Caco-2 (cell line): Measurements from ENCODE around the gene RAB4B. TPM values are rescaled to one million over a fixed set of nuclear protein-coding genes. Genes with fewer than 3 reads are reported as not detected.
A peak's percentile ranks its signal among the peaks of the same experiment; 100 is the strongest.
"Not testable (repeated sequence)": the region's sequence is repeated elsewhere in the genome, so short reads cannot be mapped to it uniquely, and the experiment has no call there.

Experiments
- Bru-seq: library from RNA; stranded (reverse); fragments of 400-500 nt; gene quantifications from one replicate; lab custom pipeline; 2021; lab: Mats Ljungman, UMichigan
- BruChase-seq, 2 experiments: library from RNA; stranded (reverse); fragments of 400-500 nt; gene quantifications; one replicate each; lab custom pipeline; 2021; lab: Mats Ljungman, UMichigan
- BruUV-seq: library from RNA; stranded (reverse); fragments of 400-500 nt; replicated peaks from 2 replicates; lab custom pipeline; 2021; lab: Mats Ljungman, UMichigan
- CTCF ChIA-PET: fragments of 300-600 bp; sonication (Branson Sonifier 250); formaldehyde crosslinking; loops from one replicate; lab custom pipeline; 2022; ENCODE audit warnings: antibody characterized with exemption; lab: Charles Lee
- POLR2A ChIA-PET: fragments of 300-600 bp; sonication (Branson Sonifier 250); formaldehyde crosslinking; loops from one replicate; lab custom pipeline; 2022; ENCODE audit warnings: antibody characterized with exemption; lab: Charles Lee
- DNase-seq, 2 experiments: peaks; one replicate each; pipeline versions ENCODE4 v3.0.0 to v3.0.0-alpha.2; 2020 to 2022
- H3K27me3 ChIP-seq: replicated peaks from 2 replicates; pipeline ENCODE4 v1.6.0; 2011; ENCODE audit warnings: low read length; ENCODE audit not compliant: control insufficient read depth, insufficient read depth
- H3K36me3 ChIP-seq: 2 replicates; pipeline ENCODE4 v1.5.1; 2011; ENCODE audit warnings: low read length; ENCODE audit not compliant: control insufficient read depth, insufficient read depth
- H3K4me1 ChIP-seq: fragments of 250-450 bp; sonication (Bioruptor Pico); 2 replicates; pipeline ENCODE4 v1.5.1; 2020; ENCODE audit warnings: mild to moderate bottlenecking
- H3K4me3 ChIP-seq: 2 replicates; pipeline ENCODE4 v1.5.1; 2011; ENCODE audit warnings: low read depth, mild to moderate bottlenecking, control low read depth, low read length
- H3K9me3 ChIP-seq: fragments of 250-450 bp; sonication (Bioruptor Pico); 2 replicates; pipeline ENCODE4 v1.5.1; 2020; ENCODE audit warnings: mild to moderate bottlenecking, moderate library complexity
- H3K27ac Mint-ChIP-seq: one replicate; pipeline ENCODE4 v1.8.0; 2022; ENCODE audit warnings: mixed read lengths; ENCODE audit not compliant: unreplicated experiment
- H3K27me3 Mint-ChIP-seq: one replicate; pipeline ENCODE4 v1.8.0; 2022; ENCODE audit warnings: mixed read lengths; ENCODE audit not compliant: insufficient read depth, unreplicated experiment
- H3K36me3 Mint-ChIP-seq: one replicate; pipeline ENCODE4 v1.8.0; 2022; ENCODE audit warnings: mild to moderate bottlenecking, mixed read lengths; ENCODE audit not compliant: insufficient read depth, unreplicated experiment
- H3K4me1 Mint-ChIP-seq: one replicate; pipeline ENCODE4 v1.8.0; 2022; ENCODE audit warnings: low read depth, mixed read lengths; ENCODE audit not compliant: unreplicated experiment
- H3K4me3 Mint-ChIP-seq: one replicate; pipeline ENCODE4 v1.8.0; 2022; ENCODE audit warnings: mild to moderate bottlenecking, moderate library complexity, mixed read lengths; ENCODE audit not compliant: unreplicated experiment
- H3K9me3 Mint-ChIP-seq: one replicate; pipeline ENCODE4 v1.8.0; 2022; ENCODE audit warnings: mixed read lengths; ENCODE audit not compliant: unreplicated experiment
- CTCF ChIP-seq, 2 experiments: fragments of 200-600 bp in 1 of 2; IDR thresholded peaks; 1 replicate in 1 of 2; 2 replicates in 1 of 2; pipeline versions ENCODE4 v1.5.1 to v1.8.0; 2011 to 2022; ENCODE audit warnings: antibody characterized with exemption in 1 of 2, control low read depth in 1 of 2, inconsistent platforms in 1 of 2, low read depth in 1 of 2, low read length in 1 of 2, mild to moderate bottlenecking in 1 of 2, moderate library complexity in 1 of 2; ENCODE audit not compliant: insufficient read depth in 1 of 2, severe bottlenecking in 1 of 2, unreplicated experiment in 1 of 2
- intact Hi-C: fragments of 100-400 bp; cut with micrococcal nuclease; formaldehyde crosslinking; loops from one replicate; pipeline ENCODE4 v1.10.0; 2022; ENCODE audit not compliant: unreplicated experiment
- long read RNA-seq: library from polyadenylated mRNA; stranded (forward); transcript quantifications from one replicate; pipeline ENCODE4 v2.0.0, GENCODE V29; 2022
- total RNA-seq: library from RNA; stranded (reverse); gene quantifications from 2 replicates; pipeline ENCODE4 v1.2.3, GENCODE V29; 2022

The RAB4B gene
- total RNA-seq (19.9 and 21.5 TPM in 2 replicates), Bru-seq, nascent RNA (percentile 56 among the genes with signal in this experiment), BruChase-seq, experiment 1, labeled RNA remaining after a 2-hour chase (percentile 58 among the genes with signal in this experiment), BruChase-seq, experiment 2, labeled RNA remaining after a 6-hour chase (percentile 68 among the genes with signal in this experiment)
- long read RNA-seq, transcript RAB4B-201 (8 exons, 1,133 nt) = major isoform, 10 of 17 reads
- long read RNA-seq, partial matches to known transcripts = 0 of 17 reads
- long read RNA-seq, other reads (novel, unspliced or antisense) = 7 of 17 reads

- H3K27me3 Mint-ChIP-seq = no peaks in the 10 kb centered on the region
- peak within 1 kb of the TSS; percentile 83 for H3K27ac Mint-ChIP-seq
- H3K36me3 Mint-ChIP-seq = peaks cover 17% of the 10 kb centered on the region
- intact Hi-C loops = loop anchor here (1.0 to 2.0 kb wide), 4 partner anchors 20 to 62 kb away; partner anchors contain the start of genes COQ8B and SNRPA
- DNase-seq = peak; percentile 100
- H3K9me3 ChIP-seq = no peaks in the 10 kb centered on the region
- TF ChIP-seq CTCF (IDR thresholded peaks at IDR 0.05; ENCODE audit: insufficient read depth in 1 of 2, low read depth in 1 of 2, low read length in 1 of 2, severe bottlenecking in 1 of 2, unreplicated experiment in 1 of 2) = no peak
- no TSS peak for BruUV-seq
- H3K36me3 ChIP-seq = no peaks in the 10 kb centered on the region; the same call in 1 of the 2 replicates
- no peaks in the 10 kb centered on the region for H3K27me3 ChIP-seq
- H3K4me3 ChIP-seq = peak within 1 kb of the TSS; percentile 72
- CTCF ChIA-PET = interaction anchor here (0.6 to 3.3 kb wide), 13 partner anchors 20 to 586 kb away, joined by 3 to 49 read pairs (median 5); partner anchors contain the start of genes ACTMAP, EGLN2 and SNRPA
- POLR2A ChIA-PET = interaction anchor here (0.6 to 3.2 kb wide), 26 partner anchors 11 to 1691 kb away, joined by 3 to 147 read pairs (median 6); partner anchors contain the start of genes ACTMAP, COQ8B, EGLN2 and HNRNPUL1
- peaks cover 18% of the 10 kb centered on the region for H3K4me1 Mint-ChIP-seq
- H3K9me3 Mint-ChIP-seq = no peaks in the 10 kb centered on the region
- H3K4me3 Mint-ChIP-seq = peak within 1 kb of the TSS; percentile 81
- H3K4me1 ChIP-seq = peaks cover 6% of the 10 kb centered on the region; the same call in 1 of the 2 replicates
Observed at GRCh38 chr19:40777937-40778705, at the start of gene RAB4B. Gene RAB4B, plus strand, starts transcription at chr19:40778247. Its CDS starts 129 bp downstream, at chr19:40778376.

GRCh38 chr19:40730065-40730464 is 48.0 kb upstream of the RAB4B start:
- H3K27me3 Mint-ChIP-seq, POLR2A ChIA-PET, H3K9me3 ChIP-seq, H3K4me3 ChIP-seq, H3K4me1 ChIP-seq, H3K4me3 Mint-ChIP-seq, H3K27ac Mint-ChIP-seq, intact Hi-C loops, DNase-seq, CTCF ChIA-PET, BruUV-seq, H3K27me3 ChIP-seq, H3K4me1 Mint-ChIP-seq, H3K9me3 Mint-ChIP-seq: not testable (repeated sequence)
- H3K36me3 ChIP-seq = peaks cover 23% of the 10 kb centered on the region
- H3K36me3 Mint-ChIP-seq = peaks cover 95% of the 10 kb centered on the region

- H3K9me3 Mint-ChIP-seq, CTCF ChIA-PET, H3K27me3 ChIP-seq, BruUV-seq, DNase-seq, H3K9me3 ChIP-seq, intact Hi-C loops, H3K27me3 Mint-ChIP-seq, H3K27ac Mint-ChIP-seq, H3K4me3 Mint-ChIP-seq, H3K4me1 ChIP-seq, H3K4me3 ChIP-seq: not testable (repeated sequence)
- peaks cover 14% of the 10 kb centered on the region for H3K4me1 Mint-ChIP-seq
- POLR2A ChIA-PET = interaction anchor here (1.0 kb wide), 1 partner anchor 46 kb away, joined by 3 read pairs; the partner anchor contains the start of gene RAB4B
- H3K36me3 ChIP-seq = peaks cover 19% of the 10 kb centered on the region
- H3K36me3 Mint-ChIP-seq = peaks cover 96% of the 10 kb centered on the region
Observed at GRCh38 chr19:40732304-40732703, 45.7 kb upstream of the RAB4B start.
